GM12873 (cell line): ENCODE results near the gene HEATR5A.

Experiments used
- TF ChIP-seq, protein P1 (sequence below): IDR thresholded peaks from 2 replicates; pipeline ENCODE4 v1.5.1; 2012; ENCODE audit warnings: low read depth, mild to moderate bottlenecking, moderate library complexity, low read length, control low read depth; ENCODE audit not compliant: insufficient read depth; ENCODE audit errors: missing control alignments

HEATR5A gene

DNA sequence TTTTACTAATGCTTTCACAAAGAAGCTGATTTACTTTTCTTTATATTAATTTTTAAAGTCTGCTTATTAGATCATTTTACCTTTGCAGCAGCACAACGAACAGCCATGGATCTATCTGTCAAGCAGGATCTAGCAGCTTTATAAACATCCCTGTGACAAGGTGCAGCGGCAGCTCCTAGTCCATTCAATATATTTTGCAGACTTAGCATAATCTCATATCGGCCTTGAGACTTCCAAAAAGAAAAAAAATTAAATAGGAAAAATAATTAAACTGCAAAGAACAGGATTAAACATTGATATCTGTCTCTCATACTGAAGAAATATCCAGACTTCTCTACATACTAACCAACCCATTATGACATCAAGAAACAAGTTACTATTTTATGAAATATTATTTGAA, 25.2 kb downstream of the HEATR5A start:
- TF ChIP-seq, protein P1, sequence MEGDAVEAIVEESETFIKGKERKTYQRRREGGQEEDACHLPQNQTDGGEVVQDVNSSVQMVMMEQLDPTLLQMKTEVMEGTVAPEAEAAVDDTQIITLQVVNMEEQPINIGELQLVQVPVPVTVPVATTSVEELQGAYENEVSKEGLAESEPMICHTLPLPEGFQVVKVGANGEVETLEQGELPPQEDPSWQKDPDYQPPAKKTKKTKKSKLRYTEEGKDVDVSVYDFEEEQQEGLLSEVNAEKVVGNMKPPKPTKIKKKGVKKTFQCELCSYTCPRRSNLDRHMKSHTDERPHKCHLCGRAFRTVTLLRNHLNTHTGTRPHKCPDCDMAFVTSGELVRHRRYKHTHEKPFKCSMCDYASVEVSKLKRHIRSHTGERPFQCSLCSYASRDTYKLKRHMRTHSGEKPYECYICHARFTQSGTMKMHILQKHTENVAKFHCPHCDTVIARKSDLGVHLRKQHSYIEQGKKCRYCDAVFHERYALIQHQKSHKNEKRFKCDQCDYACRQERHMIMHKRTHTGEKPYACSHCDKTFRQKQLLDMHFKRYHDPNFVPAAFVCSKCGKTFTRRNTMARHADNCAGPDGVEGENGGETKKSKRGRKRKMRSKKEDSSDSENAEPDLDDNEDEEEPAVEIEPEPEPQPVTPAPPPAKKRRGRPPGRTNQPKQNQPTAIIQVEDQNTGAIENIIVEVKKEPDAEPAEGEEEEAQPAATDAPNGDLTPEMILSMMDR = no peak

DNA sequence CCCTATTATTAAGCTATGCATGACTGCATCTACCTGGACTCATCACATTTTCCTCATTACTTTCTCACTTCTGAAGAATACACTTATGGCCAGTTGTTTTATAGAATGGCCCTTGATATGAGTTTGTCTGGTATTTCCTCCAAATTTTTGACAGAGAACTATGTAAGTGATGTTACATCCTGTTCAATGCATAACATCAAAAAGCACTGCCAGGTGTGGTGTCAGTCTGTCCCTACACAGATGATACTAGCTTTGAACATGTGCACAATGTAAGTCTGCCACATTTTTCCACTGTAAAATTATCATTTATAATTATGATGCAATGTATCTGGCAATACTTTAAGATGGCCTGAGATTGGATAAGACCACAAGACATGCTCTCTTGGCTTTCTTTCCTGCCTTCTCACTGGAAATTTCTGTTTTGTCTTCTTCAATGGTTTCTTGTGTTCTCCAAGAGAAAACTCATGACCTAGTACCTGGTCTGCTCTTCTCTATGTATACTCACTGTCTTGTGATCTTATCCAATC, 28.3 kb downstream of the HEATR5A start:
- TF ChIP-seq, protein P1 = no peak

DNA sequence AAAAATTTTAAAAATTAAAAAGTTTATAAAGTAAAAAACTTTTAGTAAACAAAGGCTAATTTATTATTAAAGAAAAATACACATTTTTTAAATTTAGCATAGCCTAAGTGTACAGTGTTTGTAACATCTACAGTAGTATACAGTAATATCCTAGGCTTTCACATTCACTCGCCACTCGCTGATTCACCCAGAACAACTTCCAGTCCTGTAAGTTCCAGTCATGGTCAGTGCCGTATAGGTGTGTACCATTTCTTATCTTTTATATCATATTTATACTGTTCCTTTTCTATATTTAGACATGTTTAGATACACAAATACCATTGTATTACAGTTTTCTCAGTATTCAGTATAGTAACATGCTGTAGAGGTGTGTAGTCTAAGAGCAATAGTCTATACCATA, 28.9 kb downstream of the HEATR5A start:
- TF ChIP-seq, protein P1 = no peak

DNA sequence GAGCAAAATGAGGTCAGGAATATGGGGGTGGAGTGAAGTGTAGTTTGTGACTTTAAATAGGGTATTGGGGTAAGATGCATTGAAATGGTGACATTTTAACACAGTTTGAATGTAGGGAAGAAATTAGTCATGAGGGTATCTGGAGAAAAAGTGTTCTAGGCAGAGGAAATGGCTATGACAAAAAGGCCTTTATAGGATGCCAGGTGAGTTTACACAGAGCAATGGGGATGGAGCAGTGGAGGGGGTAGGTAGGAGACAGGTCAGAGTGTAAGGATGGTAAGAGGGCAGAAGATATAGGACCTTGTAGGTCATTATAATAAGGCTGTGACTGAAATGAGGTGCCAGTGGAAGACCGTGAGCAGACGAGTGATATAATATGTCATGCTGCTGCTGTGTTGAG, 30.4 kb downstream of the HEATR5A start:
- TF ChIP-seq, protein P1 = no peak

DNA sequence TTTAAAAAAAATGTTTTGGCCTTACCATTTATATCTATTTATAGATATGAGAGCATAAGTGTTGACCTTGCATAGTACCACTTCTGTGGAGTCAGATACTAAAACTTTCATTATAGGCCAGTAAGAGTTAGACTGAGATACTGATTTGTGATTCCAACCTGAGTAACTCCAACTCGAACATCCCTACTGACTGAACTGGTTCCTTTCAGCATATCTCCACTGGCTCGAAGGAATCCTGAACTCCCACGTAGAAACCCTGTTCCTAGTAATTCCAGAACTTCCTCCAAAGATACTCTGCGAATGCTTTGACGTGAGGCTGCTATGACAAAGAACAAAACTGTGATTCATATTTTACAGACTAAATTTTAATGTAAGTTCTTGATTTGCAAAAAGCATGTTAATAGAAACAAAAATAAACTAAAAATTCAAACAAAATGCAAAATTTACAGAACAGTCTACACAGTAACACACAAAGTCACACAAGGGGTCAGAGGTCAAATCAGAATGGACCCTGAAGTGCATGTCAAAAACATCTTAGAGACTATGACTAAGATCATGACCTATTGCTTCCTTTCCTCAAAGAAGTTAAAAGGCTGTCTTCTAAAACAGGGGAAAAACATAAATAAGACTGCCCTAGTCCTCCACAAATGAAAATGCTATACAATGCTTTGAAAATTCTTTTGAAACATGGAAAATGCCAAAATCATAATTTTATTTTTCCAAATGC, 31.5 kb downstream of the HEATR5A start:
- TF ChIP-seq, protein P1 = no peak

DNA sequence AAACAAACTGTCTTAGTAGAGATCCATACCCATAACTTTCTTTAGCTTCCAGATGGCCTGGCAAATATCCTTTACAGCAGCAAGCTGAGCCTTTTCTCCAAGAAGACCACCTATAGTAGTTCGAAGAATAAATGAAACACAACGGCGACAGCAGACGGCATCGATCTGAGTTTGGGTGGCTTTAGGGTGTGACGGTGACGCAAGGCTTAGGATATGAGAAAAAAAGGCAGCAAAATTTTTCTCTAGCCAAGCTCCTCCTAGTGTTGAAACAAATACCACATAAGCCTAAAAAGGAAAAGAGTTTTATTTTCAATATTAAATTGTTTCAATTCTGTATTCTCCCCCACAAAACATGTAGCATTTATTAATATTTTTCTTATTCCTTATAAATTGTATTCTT, 33.3 kb downstream of the HEATR5A start:
- TF ChIP-seq, protein P1 = no peak

DNA sequence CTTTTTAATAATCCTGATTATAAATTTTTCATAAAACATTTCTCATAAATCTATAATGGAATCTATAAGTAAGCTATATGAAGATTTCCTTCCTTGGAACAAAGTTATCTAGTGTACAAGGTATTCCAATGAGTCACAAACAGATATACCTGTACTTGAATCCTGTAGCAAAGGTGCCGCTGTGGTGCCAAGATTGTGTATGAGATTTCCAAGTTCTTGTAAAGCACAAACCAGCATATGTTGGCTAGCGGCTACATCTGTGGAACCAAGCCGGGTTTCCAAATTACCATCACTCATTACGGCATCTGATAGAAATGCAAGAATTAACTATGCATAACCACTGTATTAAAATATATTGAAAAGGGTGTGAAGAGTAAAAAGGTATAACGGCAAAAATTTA, 34.1 kb downstream of the HEATR5A start:
- TF ChIP-seq, protein P1 = no peak

DNA sequence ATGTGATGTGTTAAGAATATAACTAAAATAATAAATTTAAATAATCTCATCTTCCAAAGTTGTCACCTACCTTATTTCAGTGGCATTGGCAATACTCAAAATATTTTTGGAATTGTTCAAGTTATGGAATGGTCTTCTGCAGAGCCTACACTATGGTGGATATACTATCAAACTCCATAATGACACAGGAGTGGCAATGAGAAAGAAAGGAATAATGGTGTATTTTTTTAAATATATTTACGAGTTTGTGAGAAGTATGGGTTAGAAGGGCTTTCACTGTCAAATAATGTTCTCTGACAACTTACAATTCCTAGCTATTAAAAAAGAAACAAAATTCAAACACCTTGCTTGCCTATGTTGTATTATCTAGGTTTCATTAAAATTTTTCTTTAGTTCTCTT, 38.1 kb downstream of the HEATR5A start:
- TF ChIP-seq, protein P1 = no peak
